GM12875 (cell line): Measurements from ENCODE around the gene NOVA2.

Experiments used
- H3K4me3 ChIP-seq: one replicate; pipeline ENCODE4 v1.5.1; 2011; ENCODE audit warnings: low read depth, low read length, control low read depth
- CTCF ChIP-seq: IDR thresholded peaks from 2 replicates; pipeline ENCODE4 v1.5.1; 2011; ENCODE audit warnings: low read depth, mild to moderate bottlenecking, control low read depth, inconsistent platforms, low read length, moderate library complexity, borderline replicate concordance; ENCODE audit not compliant: insufficient read depth

The NOVA2 gene

DNA sequence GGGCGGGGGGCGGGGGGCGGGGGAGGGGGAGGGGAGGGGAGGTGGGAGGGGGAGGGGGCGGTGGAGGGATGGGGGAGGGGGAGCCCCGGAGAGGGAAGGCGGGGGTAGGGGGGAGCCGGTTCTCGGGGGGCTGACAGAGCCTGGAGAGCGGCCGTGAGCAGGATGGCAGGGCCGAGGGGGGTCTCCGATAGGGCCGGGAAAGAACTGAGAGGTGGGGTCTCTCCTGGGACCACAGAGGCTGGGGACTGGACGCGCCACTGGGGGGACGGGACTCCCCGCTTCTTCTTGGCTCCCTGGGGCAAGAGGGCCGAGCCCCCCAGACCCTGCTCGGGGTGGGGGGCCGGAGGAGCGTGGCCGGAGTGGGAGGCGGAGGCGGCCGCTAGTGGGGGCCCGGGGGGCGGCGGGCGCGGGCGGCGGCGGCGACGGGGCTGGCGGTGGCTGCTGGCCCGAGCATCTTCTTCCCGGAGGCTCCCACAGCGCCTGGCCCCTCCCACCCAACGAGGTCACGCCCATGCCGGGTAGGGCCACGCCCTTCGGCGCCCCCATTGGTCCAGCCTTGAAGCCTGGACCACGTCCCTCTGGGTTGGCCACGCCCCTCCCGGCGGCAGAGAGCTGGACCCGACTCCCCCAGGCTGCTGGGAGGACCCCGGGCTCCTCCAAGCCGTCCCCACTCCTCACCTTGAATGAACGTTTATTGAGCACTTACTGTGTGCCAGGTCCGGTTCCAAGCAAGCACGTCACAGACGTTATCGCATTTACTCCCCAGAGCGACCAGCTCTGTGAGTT lies at the start of gene NOVA2:
NOVA2 (minus strand) TSS at position 313 of the 786 bp plus-strand sequence. CDS start 514 bp downstream, outside the sequence.
- no peak for TF ChIP-seq CTCF
- no peak within 1 kb of the TSS for H3K4me3 ChIP-seq

DNA sequence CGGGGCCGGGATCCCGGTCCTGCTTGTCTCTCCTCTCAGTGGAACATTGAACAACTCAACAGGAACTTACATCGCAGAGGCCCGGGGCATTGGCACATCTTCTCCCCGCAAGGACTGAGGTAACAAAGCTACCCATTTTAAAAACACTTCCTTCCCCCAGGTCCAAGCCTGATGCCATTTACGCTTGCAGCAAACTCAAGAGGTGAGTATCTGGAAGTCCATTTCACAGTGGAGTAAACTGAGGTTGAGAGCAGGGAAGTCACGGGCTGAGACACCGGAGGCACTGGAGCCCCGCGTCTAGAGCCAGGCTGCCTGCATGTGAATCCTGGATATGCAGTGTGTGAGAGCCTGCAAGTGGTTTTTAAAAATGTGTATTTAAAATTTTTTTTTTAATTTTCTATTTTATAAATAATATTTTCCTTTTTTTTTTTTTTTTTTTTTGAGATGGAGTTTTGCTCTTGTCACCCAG lies 49.7 kb upstream of the NOVA2 start:
- TF ChIP-seq CTCF: no peak
- H3K4me3 ChIP-seq: no peak overlapping the region

GRCh38 chr19:46022431-46023310 lies 49.0 kb upstream of the NOVA2 start, which contains the start of gene PGLYRP1:
Gene PGLYRP1 (minus strand): TSS chr19:46023053. CDS start chr19:46023021, 32 bp downstream.
- TF ChIP-seq CTCF: no peak

GRCh38 chr19:46022061-46022430 lies 48.4 kb upstream of the NOVA2 start:
- no peak for TF ChIP-seq CTCF
- H3K4me3 ChIP-seq: no peak overlapping the region

More at GRCh38 chr19:46022431-46023310, 49.0 kb upstream of the NOVA2 start, which contains the start of gene PGLYRP1:
- no peak within 1 kb of the TSS for H3K4me3 ChIP-seq

DNA sequence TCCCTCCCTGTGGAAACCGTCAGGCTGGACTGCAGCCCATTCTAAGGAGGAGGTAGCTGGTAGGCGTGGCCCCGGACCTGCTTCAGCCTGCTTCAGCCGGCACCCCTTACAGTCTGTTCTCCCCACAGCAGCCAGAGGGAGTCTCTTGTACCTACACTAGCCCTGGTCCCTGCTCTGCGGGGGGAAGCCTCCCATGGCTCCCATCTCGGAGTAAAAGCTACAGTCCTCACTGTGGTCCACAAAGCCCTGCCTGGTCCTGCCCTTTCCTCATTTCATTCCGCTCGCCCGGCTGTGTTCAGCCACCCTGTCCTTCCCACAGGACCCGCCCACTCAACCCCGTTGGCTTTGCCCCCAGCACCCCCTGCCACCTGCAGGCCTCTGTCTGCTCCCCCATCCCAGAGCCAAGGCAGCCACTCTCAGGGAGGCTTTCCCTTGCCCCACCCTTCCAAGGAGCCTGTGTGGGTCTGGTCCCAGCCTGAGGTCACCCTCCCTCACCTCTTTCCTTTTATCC lies 47.9 kb upstream of the NOVA2 start:
- no peak overlapping the region for H3K4me3 ChIP-seq
- TF ChIP-seq CTCF: no peak

GRCh38 chr19:46020819-46021125 lies 47.1 kb upstream of the NOVA2 start:
- no peak for TF ChIP-seq CTCF
- no peak overlapping the region for H3K4me3 ChIP-seq
